Endodermal cell (in vitro differentiated cells): ENCODE data around the gene TTLL12. TPM values are rescaled to one million over a fixed set of nuclear protein-coding genes. Genes with fewer than 3 reads are reported as not detected.

Source experiments
- DNase-seq: peaks from one replicate; pipeline ENCODE4 v3.0.0-alpha.2; 2017
- H3K27ac ChIP-seq: 2 replicates; pipeline ENCODE4 v1.5.1; 2013; ENCODE audit warnings: mild to moderate bottlenecking, low read depth, low read length, moderate library complexity
- H3K27me3 ChIP-seq: 2 replicates; pipeline ENCODE4 v1.6.1; 2013; ENCODE audit warnings: mild to moderate bottlenecking, low read length, moderate library complexity; ENCODE audit not compliant: insufficient read depth, control insufficient read depth, poor library complexity, severe bottlenecking
- H3K36me3 ChIP-seq: 2 replicates; pipeline ENCODE4 v1.7.0; 2013; ENCODE audit warnings: mild to moderate bottlenecking, low read length, moderate library complexity; ENCODE audit not compliant: control insufficient read depth, insufficient read depth
- H3K4me1 ChIP-seq: one replicate; pipeline ENCODE4 v1.7.0; 2013; ENCODE audit warnings: low read length; ENCODE audit not compliant: control insufficient read depth, insufficient read depth
- H3K4me3 ChIP-seq: 2 replicates; pipeline ENCODE4 v1.5.1; 2013; ENCODE audit warnings: mild to moderate bottlenecking, low read length, moderate library complexity
- H3K9ac ChIP-seq: 2 replicates; pipeline ENCODE4 v1.6.1; 2013; ENCODE audit warnings: mild to moderate bottlenecking, low read length, moderate library complexity; ENCODE audit not compliant: poor library complexity, severe bottlenecking; ENCODE audit errors: extremely low read depth
- H3K9me3 ChIP-seq: 2 replicates; pipeline ENCODE4 v1.6.1; 2013; ENCODE audit warnings: mild to moderate bottlenecking, low read length, moderate library complexity; ENCODE audit not compliant: control insufficient read depth
- H3K27ac Mint-ChIP-seq: 2 replicates; pipeline ENCODE4 v1.8.0; 2020; ENCODE audit warnings: mixed read lengths
- H3K27me3 Mint-ChIP-seq: 2 replicates; pipeline ENCODE4 v1.8.0; 2021; ENCODE audit warnings: mild to moderate bottlenecking, mixed read lengths; ENCODE audit not compliant: insufficient read depth
- H3K36me3 Mint-ChIP-seq: 2 replicates; pipeline ENCODE4 v1.8.0; 2020; ENCODE audit warnings: low read depth, mixed read lengths
- H3K4me1 Mint-ChIP-seq: 2 replicates; pipeline ENCODE4 v1.8.0; 2020; ENCODE audit warnings: mixed read lengths
- H3K4me3 Mint-ChIP-seq: 2 replicates; pipeline ENCODE4 v1.8.0; 2020; ENCODE audit warnings: mild to moderate bottlenecking, moderate library complexity, mixed read lengths
- H3K9me3 Mint-ChIP-seq: 2 replicates; pipeline ENCODE4 v1.8.0; 2020; ENCODE audit warnings: mild to moderate bottlenecking, mixed read lengths
- CTCF ChIP-seq: fragments of 200-600 bp; sonication (generic); conservative IDR thresholded peaks from 2 replicates; pipeline ENCODE4 v1.5.0; 2021; ENCODE audit warnings: antibody characterized with exemption, mild to moderate bottlenecking
- WGBS, 2 experiments: methylation state at CpG; one replicate each; pipeline versions ENCODE4 v1.1.5 to v1.1.7; 2013; ENCODE audit warnings: missing lambda C conversion rate in 2 of 2, mixed read lengths in 1 of 2; ENCODE audit not compliant: insufficient coverage in 1 of 2, insufficient read length in 1 of 2; 5-methylcytosine and 5-hydroxymethylcytosine counted together
- total RNA-seq, 2 donors: library from RNA; stranded (reverse); fragmentation: NEBNext Ultra II Directional in 1 of 2; extraction: Animal tissue kit (Norgen Biotek cat#: 25700) in 1 of 2; gene quantifications; 2 replicates in 1 of 2; 3 replicates in 1 of 2; pipeline ENCODE4 v1.2.1, GENCODE V29; 2021

TTLL12 gene
- total RNA-seq, 2 donors from 2014 or later, result 49.8 to 71.0 TPM

GRCh38 chr22:43210631-43211515 lies 23.9 kb upstream of the TTLL12 start:
- Mint-ChIP-seq H3K36me3 (no peaks in the 10 kb centered on the region), H3K9me3 (no peaks in the 10 kb centered on the region), H3K4me1 (peaks cover 12% of the 10 kb centered on the region), H3K4me3 (no peak overlapping the region), H3K27me3 (no peaks in the 10 kb centered on the region), H3K27ac (no peak overlapping the region)
- Histone ChIP-seq H3K27ac (no peak overlapping the region), H3K4me1 (peaks cover 6% of the 10 kb centered on the region), H3K4me3 (no peak overlapping the region), H3K9me3 (no peaks in the 10 kb centered on the region), H3K27me3 (no peaks in the 10 kb centered on the region), H3K9ac (no peak overlapping the region), H3K36me3 (no peaks in the 10 kb centered on the region)
- no peak for TF ChIP-seq CTCF
- DNase-seq, result no peak
- WGBS, 2 experiments, result 93 to 95% methylated on average over 17 to 33 of the region's 34 CpGs

GRCh38 chr22:43209971-43210370 lies 23.0 kb upstream of the TTLL12 start:
- no peaks in the 10 kb centered on the region for H3K36me3 ChIP-seq
- H3K27ac Mint-ChIP-seq, result no peak overlapping the region
- no peak overlapping the region for H3K4me3 Mint-ChIP-seq
- 90 to 92% methylated on average over 20 to 22 of the region's 22 CpGs for WGBS, 2 experiments
- H3K4me1 Mint-ChIP-seq, result peaks cover 9% of the 10 kb centered on the region
- H3K27ac ChIP-seq, result no peak overlapping the region
- no peak for DNase-seq
- no peaks in the 10 kb centered on the region for H3K27me3 ChIP-seq
- H3K9me3 ChIP-seq, result no peaks in the 10 kb centered on the region
- H3K36me3 Mint-ChIP-seq, result no peaks in the 10 kb centered on the region
- H3K4me1 ChIP-seq, result peaks cover 6% of the 10 kb centered on the region
- H3K4me3 ChIP-seq, result no peak overlapping the region
- no peak overlapping the region for H3K9ac ChIP-seq
- H3K27me3 Mint-ChIP-seq, result no peaks in the 10 kb centered on the region
- H3K9me3 Mint-ChIP-seq, result no peaks in the 10 kb centered on the region
- no peak for TF ChIP-seq CTCF

GRCh38 chr22:43209523-43209890 lies 22.6 kb upstream of the TTLL12 start:
- Histone ChIP-seq H3K27me3 (no peaks in the 10 kb centered on the region), H3K9ac (no peak overlapping the region), H3K27ac (no peak overlapping the region), H3K36me3 (no peaks in the 10 kb centered on the region), H3K4me3 (no peak overlapping the region), H3K4me1 (peaks cover 6% of the 10 kb centered on the region), H3K9me3 (no peaks in the 10 kb centered on the region)
- 94 to 97% methylated on average over 6 to 15 of the region's 15 CpGs for WGBS, 2 experiments
- Mint-ChIP-seq H3K4me1 (peaks cover 9% of the 10 kb centered on the region), H3K9me3 (no peaks in the 10 kb centered on the region), H3K27me3 (no peaks in the 10 kb centered on the region), H3K4me3 (no peak overlapping the region), H3K27ac (no peak overlapping the region), H3K36me3 (no peaks in the 10 kb centered on the region)
- DNase-seq, result no peak
- TF ChIP-seq CTCF, result no peak
